Ishikawa (cell line): ENCODE measurements around the gene CST8.

Experiments
- CEBPB ChIP-seq: IDR thresholded peaks from 2 replicates; pipeline ENCODE4 v1.6.1; 2012
- EGR1 ChIP-seq: IDR thresholded peaks from 2 replicates; pipeline ENCODE4 v1.6.1; 2012
- EP300 ChIP-seq: IDR thresholded peaks from 2 replicates; pipeline ENCODE4 v1.6.1; 2012; ENCODE audit warnings: borderline replicate concordance
- FOXM1 ChIP-seq: IDR thresholded peaks from 2 replicates; pipeline ENCODE4 v1.6.1; 2012; ENCODE audit warnings: low read depth, borderline replicate concordance
- NFIC ChIP-seq: IDR thresholded peaks from 2 replicates; pipeline ENCODE4 v1.6.1; 2012
- RAD21 ChIP-seq: IDR thresholded peaks from 2 replicates; pipeline ENCODE4 v1.6.1; 2012; ENCODE audit warnings: low read depth
- TAF1 ChIP-seq: IDR thresholded peaks from 2 replicates; pipeline ENCODE4 v1.6.1; 2012; ENCODE audit warnings: low read depth, mild to moderate bottlenecking
- YY1 ChIP-seq: IDR thresholded peaks from 2 replicates; pipeline ENCODE4 v1.6.1; 2012; ENCODE audit warnings: low read depth
- TF ChIP-seq, protein P1 (sequence below): IDR thresholded peaks from 2 replicates; pipeline ENCODE4 v1.6.1; 2012; ENCODE audit warnings: low read depth, mild to moderate bottlenecking
- TF ChIP-seq, protein P2 (sequence below): IDR thresholded peaks from 2 replicates; pipeline ENCODE4 v1.6.1; 2012

DNA sequence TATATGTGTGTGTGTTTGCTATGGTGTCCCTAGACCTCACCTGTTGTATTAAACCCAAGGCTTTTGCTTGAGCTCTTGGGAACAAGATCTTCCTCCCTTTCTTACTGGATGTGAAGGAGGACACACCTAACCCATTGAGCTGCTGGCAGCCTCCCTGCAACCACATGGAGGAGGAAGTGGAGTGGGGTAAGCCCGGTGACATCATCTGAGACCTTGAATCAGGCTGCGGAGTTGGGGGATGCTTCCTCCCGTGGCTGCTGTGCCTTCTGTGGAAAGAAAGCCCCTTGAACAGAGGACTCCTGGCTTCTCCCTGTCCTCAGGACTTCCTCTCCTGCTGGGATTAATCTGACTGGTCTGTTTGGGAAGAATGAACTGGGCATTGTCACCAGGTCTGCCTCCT is 41.5 kb upstream of the CST8 start:
- TF ChIP-seq EP300: no peak
- TF ChIP-seq YY1: no peak
- TF ChIP-seq TAF1: no peak
- no peak for TF ChIP-seq NFIC
- TF ChIP-seq EGR1: no peak
- TF ChIP-seq, protein P1, sequence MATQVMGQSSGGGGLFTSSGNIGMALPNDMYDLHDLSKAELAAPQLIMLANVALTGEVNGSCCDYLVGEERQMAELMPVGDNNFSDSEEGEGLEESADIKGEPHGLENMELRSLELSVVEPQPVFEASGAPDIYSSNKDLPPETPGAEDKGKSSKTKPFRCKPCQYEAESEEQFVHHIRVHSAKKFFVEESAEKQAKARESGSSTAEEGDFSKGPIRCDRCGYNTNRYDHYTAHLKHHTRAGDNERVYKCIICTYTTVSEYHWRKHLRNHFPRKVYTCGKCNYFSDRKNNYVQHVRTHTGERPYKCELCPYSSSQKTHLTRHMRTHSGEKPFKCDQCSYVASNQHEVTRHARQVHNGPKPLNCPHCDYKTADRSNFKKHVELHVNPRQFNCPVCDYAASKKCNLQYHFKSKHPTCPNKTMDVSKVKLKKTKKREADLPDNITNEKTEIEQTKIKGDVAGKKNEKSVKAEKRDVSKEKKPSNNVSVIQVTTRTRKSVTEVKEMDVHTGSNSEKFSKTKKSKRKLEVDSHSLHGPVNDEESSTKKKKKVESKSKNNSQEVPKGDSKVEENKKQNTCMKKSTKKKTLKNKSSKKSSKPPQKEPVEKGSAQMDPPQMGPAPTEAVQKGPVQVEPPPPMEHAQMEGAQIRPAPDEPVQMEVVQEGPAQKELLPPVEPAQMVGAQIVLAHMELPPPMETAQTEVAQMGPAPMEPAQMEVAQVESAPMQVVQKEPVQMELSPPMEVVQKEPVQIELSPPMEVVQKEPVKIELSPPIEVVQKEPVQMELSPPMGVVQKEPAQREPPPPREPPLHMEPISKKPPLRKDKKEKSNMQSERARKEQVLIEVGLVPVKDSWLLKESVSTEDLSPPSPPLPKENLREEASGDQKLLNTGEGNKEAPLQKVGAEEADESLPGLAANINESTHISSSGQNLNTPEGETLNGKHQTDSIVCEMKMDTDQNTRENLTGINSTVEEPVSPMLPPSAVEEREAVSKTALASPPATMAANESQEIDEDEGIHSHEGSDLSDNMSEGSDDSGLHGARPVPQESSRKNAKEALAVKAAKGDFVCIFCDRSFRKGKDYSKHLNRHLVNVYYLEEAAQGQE: no peak
- TF ChIP-seq, protein P2, sequence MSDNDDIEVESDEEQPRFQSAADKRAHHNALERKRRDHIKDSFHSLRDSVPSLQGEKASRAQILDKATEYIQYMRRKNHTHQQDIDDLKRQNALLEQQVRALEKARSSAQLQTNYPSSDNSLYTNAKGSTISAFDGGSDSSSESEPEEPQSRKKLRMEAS: no peak
- no peak for TF ChIP-seq RAD21
- no peak for TF ChIP-seq CEBPB
- TF ChIP-seq FOXM1: no peak
